Ovary (tissue), 9 donors: ENCODE measurements around the gene POLE. TPM values are rescaled to one million over a fixed set of nuclear protein-coding genes. Genes with fewer than 3 reads are reported as not detected.
A peak's percentile ranks its signal among the peaks of the same experiment; 100 is the strongest.

Source experiments
- DNase-seq, 5 donors: peaks; one replicate each; pipeline ENCODE4 v3.0.0-alpha.2; 2019 to 2020
- H3K27ac ChIP-seq, 2 donors: fragments of 200-600 bp; one replicate each; pipeline versions ENCODE4 v1.5.1 to v1.8.0; 2019 to 2022
- H3K27me3 ChIP-seq: fragments of 200-600 bp; one replicate; pipeline ENCODE4 v1.8.0; 2022
- H3K36me3 ChIP-seq: fragments of 200-600 bp; sonication (generic); one replicate; pipeline ENCODE4 v1.5.1; 2019
- H3K4me1 ChIP-seq: one replicate; pipeline ENCODE4 v1.8.1; 2013; ENCODE audit warnings: mild to moderate bottlenecking, moderate library complexity; ENCODE audit not compliant: insufficient read depth
- H3K4me3 ChIP-seq: fragments of 200-600 bp; sonication (generic); one replicate; pipeline ENCODE4 v1.5.1; 2017
- H3K9me3 ChIP-seq, 2 donors: fragments of 200-600 bp in 1 of 2; sonication (generic) in 1 of 2; one replicate each; pipeline versions ENCODE4 v1.5.1 to v1.8.1; 2013 to 2019; ENCODE audit warnings: mild to moderate bottlenecking in 1 of 2, moderate library complexity in 1 of 2
- CTCF ChIP-seq, 3 donors: fragments of 450-650 bp in 2 of 3; fragments of 200-600 bp in 1 of 3; IDR thresholded peaks; one replicate each; pipeline versions ENCODE4 v1.5.1 to v1.8.0; 2016 to 2022; ENCODE audit warnings: antibody characterized with exemption in 3 of 3, mild to moderate bottlenecking in 1 of 3
- EP300 ChIP-seq: sonication (generic); formaldehyde crosslinking; IDR thresholded peaks from one replicate; pipeline ENCODE4 v1.6.1; 2017; ENCODE audit warnings: antibody characterized with exemption
- POLR2A ChIP-seq: fragments of 450-650 bp; IDR thresholded peaks from one replicate; pipeline ENCODE4 v1.6.1; 2017; ENCODE audit warnings: antibody characterized with exemption, mild to moderate bottlenecking, moderate library complexity
- WGBS, 3 donors: extraction: QIAGEN DNeasy Blood & Tissue Kit in 1 of 3; methylation state at CpG; one replicate each; pipeline versions ENCODE4 v1.1.5 to v1.1.7; 2013 to 2017; 5-methylcytosine and 5-hydroxymethylcytosine counted together
- intact Hi-C, 4 donors: fragments of 100-400 bp; cut with DNase I; formaldehyde crosslinking; loops; one replicate each; pipeline versions ENCODE4 v1.11.0 to v1.15.1; 2022 to 2023
- polyA plus RNA-seq, 2 donors: library from polyadenylated mRNA; stranded (reverse); fragments of 200-250 nt in 1 of 2; fragments of 350-450 nt in 1 of 2; fragmentation: Illumina TruSeq in 1 of 2; extraction: RNeasy Lipid Tissue Mini Kit (QIAGEN cat#74804) in 1 of 2; gene quantifications; one replicate each; pipeline ENCODE4 v1.2.3, GENCODE V29; 2013 to 2014
- total RNA-seq, 7 donors: library from RNA; depleted of rRNA in 2 of 7; stranded (reverse); fragments of >200 nt in 2 of 7; fragmentation: NEBNext Ultra II Directional in 3 of 7; extraction: Animal tissue kit (Norgen Biotek cat#: 25700) in 3 of 7; gene quantifications; one replicate each; pipeline versions ENCODE4 v1.1.0 to v1.2.4, GENCODE V29; 2016 to 2023
- donor health status: DM: no; HTN: no; CAD: no; lungs with moderate emphysema.
- donor health status: DM: no; HTN: no; CAD: no.
- donor health status: Bipolar disorder and iron deficiency.
- donor health status: DM: yes; HTN: yes; CAD: no.
- donor health status: DM: no; HTN: no; CAD: no.
- donor health status: DM: yes; HTN: yes; CAD: no.

The POLE gene
- total and polyA plus RNA-seq, 9 donors: 12.5 to 34.7 (median 24.0) TPM

DNA sequence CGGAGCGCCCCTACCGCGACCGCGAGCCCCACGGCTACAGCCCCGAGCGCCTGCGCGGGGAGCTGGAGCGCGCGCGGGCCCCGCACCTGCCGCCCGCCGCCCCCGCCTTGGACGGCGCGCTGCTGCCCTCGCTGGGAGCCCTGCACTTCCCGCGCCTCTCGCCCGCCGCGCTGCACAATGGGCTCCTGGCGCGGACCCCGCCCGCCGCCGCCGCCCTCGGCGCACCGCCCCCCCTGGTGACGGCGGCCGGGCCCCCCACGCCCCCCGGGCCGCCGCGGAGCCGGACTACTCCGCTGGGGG is 103.8 kb downstream of the POLE start:
- no peaks in the 10 kb centered on the region for H3K27me3 ChIP-seq
- H3K4me1 ChIP-seq: no peaks in the 10 kb centered on the region
- WGBS, 3 donors: 69 to 76% (median 72%) methylated on average over 29 to 50 of the region's 50 CpGs
- intact Hi-C loops: no loop called here
- no peaks in the 10 kb centered on the region for H3K36me3 ChIP-seq
- TF ChIP-seq EP300 (no peak), POLR2A (no peak), CTCF (IDR thresholded peaks at IDR 0.05) (no peak)
- no peaks in the 10 kb centered on the region for H3K9me3 ChIP-seq
- H3K27ac ChIP-seq: peak overlapping the region in 1 of 2 donors; percentile 75
- DNase-seq: no peak
- H3K4me3 ChIP-seq: no peak overlapping the region

DNA sequence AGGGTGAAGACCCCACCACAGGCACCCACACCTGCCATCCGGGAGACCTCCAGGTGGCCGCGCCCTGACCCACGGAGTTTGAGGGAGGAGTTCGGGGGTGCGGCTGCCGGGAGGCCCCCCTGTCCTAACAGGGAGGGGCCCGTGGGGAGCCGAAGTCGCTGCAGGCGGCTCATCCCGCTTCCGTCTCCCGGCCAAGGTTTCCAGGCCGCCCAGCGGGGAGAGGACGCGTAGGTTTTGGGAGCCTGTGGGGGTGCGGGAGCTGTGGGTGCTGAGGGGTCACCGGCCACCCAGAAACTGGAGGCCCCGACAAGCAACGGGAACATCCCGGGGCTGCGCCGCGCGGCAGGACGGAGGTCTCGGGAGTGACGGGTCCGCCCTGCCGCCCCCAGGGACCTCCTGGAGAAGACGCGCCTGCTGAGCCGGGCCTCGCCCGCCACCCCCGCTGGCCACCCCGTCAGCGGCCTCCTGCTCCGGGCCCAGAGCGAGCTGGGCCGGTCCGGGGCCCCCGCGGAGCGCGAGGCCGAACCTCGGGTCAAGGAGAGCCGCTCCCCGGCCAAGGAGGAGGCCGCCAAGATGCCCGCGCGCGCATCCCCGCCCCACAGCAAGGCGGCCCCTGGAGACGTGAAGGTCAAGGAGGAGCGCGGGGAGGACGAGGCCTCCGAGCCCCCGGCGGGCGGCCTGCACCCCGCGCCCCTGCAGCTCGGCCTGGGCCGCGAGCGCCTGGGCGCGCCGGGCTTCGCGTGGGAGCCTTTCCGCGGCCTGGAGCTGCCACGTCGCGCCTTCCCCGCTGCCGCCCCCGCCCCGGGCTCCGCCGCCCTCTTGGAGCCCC is 104.3 kb downstream of the POLE start:
- H3K4me3 ChIP-seq: peak overlapping the region; percentile 33
- no peaks in the 10 kb centered on the region for H3K9me3 ChIP-seq
- H3K36me3 ChIP-seq: no peaks in the 10 kb centered on the region
- DNase-seq: peak in 2 of 5 donors; percentile 47 to 58
- intact Hi-C loops: no loop called here
- no peaks in the 10 kb centered on the region for H3K4me1 ChIP-seq
- no peaks in the 10 kb centered on the region for H3K27me3 ChIP-seq
- WGBS, 3 donors: 64 to 68% (median 65%) methylated on average over 52 to 89 of the region's 89 CpGs
- peak overlapping the region; percentile 52 to 75 for H3K27ac ChIP-seq
- TF ChIP-seq EP300 (no peak), CTCF (IDR thresholded peaks at IDR 0.05) (no peak), POLR2A (no peak)

GRCh38 chr12:132582058-132582420 is 105.1 kb downstream of the POLE start:
- H3K4me3 ChIP-seq: no peak overlapping the region
- H3K9me3 ChIP-seq: no peaks in the 10 kb centered on the region
- H3K27ac ChIP-seq: peak overlapping the region; percentile 52 to 75
- peak in 3 of 5 donors; percentile 60 to 72 (median 71) for DNase-seq
- TF ChIP-seq CTCF (IDR thresholded peaks at IDR 0.05) (no peak), POLR2A (no peak), EP300 (no peak)
- 49 to 63% (median 56%) methylated on average over 24 of the region's 24 CpGs for WGBS, 3 donors
- H3K27me3 ChIP-seq: no peaks in the 10 kb centered on the region
- no peaks in the 10 kb centered on the region for H3K36me3 ChIP-seq
- intact Hi-C loops: no loop called here
- H3K4me1 ChIP-seq: no peaks in the 10 kb centered on the region

DNA sequence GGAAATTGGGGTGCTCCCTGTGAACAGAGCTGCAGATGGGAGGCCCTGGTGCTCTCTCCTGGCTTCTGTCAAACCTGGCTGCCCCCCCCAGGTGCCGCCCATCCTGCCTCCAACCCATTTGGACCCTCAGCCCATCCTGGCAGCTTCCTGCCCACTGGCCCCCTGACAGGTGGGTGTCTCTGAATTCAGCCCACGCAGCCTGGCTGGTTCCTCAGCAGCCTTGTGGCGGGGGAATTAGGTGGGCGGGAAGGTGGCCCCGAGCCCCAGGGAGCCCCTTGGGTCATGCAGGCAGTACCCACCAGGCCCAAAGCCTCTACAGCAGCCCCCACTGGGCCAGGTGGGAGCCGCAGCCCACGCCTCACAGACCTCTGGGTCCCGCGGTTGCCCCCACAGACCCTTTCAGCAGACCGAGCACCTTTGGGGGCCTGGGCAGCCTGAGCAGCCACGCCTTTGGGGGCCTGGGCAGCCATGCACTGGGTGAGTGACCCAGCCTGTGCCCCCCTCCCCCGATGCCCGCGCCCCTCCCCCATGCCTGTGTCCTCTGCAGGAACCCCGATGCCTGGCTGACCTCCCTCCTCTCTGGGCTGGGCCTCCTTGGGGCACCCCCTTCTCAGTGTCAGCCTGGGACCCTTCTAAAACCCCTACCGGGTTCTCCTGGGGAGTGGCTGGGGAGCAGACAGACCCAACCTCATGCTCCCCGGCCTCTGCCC is 105.6 kb downstream of the POLE start:
- no peaks in the 10 kb centered on the region for H3K36me3 ChIP-seq

More for the DNA sequence above, 105.6 kb downstream of the POLE start:
- Histone ChIP-seq H3K27ac (peak overlapping the region in 1 of 2 donors; percentile 75), H3K27me3 (no peaks in the 10 kb centered on the region), H3K4me3 (no peak overlapping the region), H3K9me3 (no peaks in the 10 kb centered on the region), H3K4me1 (no peaks in the 10 kb centered on the region)
- intact Hi-C loops: no loop called here
- peak in 1 of 5 donors; percentile 55 for DNase-seq
- 73 to 83% (median 75%) methylated on average over 15 to 17 of the region's 17 CpGs for WGBS, 3 donors
- TF ChIP-seq CTCF (IDR thresholded peaks at IDR 0.05) (no peak), POLR2A (no peak), EP300 (no peak)
